ENCODE data around the gene XIAP.
"Not testable (repeated sequence)": the region's sequence is repeated elsewhere in the genome, so short reads cannot be mapped to it uniquely, and the experiment has no call there.

XIAP gene

DNA sequence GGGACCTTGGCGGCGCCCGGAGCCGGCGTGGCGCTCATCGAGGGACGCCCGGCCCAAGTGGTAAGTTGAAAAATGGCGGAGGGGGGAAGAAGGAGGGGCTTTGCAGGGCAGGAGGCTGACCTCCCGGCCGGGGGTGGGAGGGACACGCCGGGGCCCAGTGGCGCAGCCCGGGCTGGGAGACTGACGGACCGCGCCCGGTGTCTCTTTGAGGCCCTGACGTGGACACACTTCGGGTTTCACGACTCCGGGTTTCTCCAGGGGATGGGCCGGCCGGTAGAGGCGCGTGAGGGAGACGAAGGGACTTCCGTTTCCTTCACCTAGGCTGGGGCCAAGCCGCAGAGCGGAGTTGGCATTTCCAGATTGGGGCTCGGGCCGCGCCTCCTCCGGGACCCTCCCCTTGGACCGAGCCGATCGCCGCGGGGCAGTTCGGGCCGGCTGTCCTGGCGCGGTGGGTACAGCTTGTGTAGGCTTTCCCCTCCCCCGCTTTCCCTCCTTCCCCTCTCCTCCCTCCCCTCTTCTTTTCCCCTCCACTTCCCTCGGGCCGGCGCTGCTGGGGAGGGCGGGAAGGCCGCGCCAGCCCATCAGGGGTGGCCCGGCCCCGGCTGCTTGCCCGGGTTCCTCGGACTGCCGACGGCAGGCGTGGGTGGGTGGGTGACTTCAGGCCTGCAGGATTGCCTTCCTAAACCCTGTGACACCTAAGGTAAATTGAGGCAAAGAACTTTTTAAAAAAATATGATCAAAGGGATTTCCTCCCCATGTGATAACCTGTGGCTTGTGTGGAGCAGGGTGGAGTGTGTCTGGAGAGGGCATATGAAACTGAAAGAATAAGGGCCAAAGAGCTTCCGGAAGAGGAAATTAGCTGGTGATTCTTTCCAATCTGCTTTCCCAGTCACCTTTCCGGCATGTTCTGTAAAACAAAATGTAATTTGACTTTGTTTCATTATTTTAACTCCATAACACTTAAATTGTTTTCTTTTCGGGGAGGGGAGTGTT lies at the start of gene XIAP:
TSS of gene XIAP (plus strand) at position 208 of the 993 bp plus-strand sequence. CDS start 25,610 bp downstream, outside the sequence.
- Histone ChIP-seq H2AFZ (ENCODE audit: low read length) (peak within 1 kb of the TSS; percentile 72), H3K27me3 (replicated peaks; ENCODE audit: insufficient read depth, low read length) (no peaks in the 10 kb centered on the region), H3F3A (ENCODE audit: insufficient read depth, low read length) (peaks cover 7% of the 10 kb centered on the region; the same call in 1 of the 2 replicates), H3K4me3 (ENCODE audit: low read length) (peak within 1 kb of the TSS; percentile 75), H3K36me3 (replicated peaks; ENCODE audit: insufficient read depth, low read length) (no peaks in the 10 kb centered on the region), H3K4me2 (ENCODE audit: low read depth, low read length) (peak within 1 kb of the TSS; percentile 66), H4K20me1 (ENCODE audit: insufficient read depth, low read length) (no peaks in the 10 kb centered on the region), H3K4me1 (ENCODE audit: low read length) (no peaks in the 10 kb centered on the region; the same call in 1 of the 2 replicates), H3K27ac (ENCODE audit: low read length) (peak within 1 kb of the TSS; percentile 98), H3K9ac (ENCODE audit: low read length) (peak within 1 kb of the TSS; percentile 95), H3K9me2 (replicated peaks; ENCODE audit: insufficient read depth, low read length) (no peaks in the 10 kb centered on the region), H3K9me3 (replicated peaks; ENCODE audit: insufficient read depth, low read length) (no peaks in the 10 kb centered on the region), H3K79me2 (ENCODE audit: low read length) (peaks cover 42% of the 10 kb centered on the region)
- TF ChIP-seq EZH2 (optimal IDR thresholded peaks at IDR 0.05; ENCODE audit: low read depth, low read length) (no peak), EZH2phosphoT487 (IDR thresholded peaks at IDR 0.05; ENCODE audit: low read length) (no peak)
- TF ChIP-seq, protein P1, sequence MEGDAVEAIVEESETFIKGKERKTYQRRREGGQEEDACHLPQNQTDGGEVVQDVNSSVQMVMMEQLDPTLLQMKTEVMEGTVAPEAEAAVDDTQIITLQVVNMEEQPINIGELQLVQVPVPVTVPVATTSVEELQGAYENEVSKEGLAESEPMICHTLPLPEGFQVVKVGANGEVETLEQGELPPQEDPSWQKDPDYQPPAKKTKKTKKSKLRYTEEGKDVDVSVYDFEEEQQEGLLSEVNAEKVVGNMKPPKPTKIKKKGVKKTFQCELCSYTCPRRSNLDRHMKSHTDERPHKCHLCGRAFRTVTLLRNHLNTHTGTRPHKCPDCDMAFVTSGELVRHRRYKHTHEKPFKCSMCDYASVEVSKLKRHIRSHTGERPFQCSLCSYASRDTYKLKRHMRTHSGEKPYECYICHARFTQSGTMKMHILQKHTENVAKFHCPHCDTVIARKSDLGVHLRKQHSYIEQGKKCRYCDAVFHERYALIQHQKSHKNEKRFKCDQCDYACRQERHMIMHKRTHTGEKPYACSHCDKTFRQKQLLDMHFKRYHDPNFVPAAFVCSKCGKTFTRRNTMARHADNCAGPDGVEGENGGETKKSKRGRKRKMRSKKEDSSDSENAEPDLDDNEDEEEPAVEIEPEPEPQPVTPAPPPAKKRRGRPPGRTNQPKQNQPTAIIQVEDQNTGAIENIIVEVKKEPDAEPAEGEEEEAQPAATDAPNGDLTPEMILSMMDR (IDR thresholded peaks at IDR 0.05; ENCODE audit: low read length): no peak
- DNase-seq: peak; percentile 75

DNA sequence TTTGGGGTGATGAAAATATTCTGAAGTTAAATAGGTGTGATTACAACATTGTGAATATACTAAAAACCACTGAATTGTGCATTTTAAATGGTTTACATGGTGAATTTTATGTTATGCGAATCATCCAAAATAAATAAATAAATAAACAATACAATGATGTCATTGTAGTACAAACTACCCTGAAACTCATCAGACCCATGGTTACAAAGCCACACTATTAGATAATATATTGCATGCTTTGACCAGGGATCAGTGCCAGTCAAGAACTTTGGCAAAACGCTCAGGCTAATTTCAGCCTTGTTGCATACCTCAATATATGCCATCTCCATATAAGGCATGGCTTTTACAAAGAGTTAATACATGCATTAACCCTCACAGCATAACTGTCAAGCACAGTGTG lies 45.5 kb upstream of the XIAP start:
- Histone ChIP-seq H3K4me1 (ENCODE audit: low read length) (no peaks in the 10 kb centered on the region), H3K36me3 (replicated peaks; ENCODE audit: insufficient read depth, low read length) (no peaks in the 10 kb centered on the region), H4K20me1 (ENCODE audit: insufficient read depth, low read length) (no peaks in the 10 kb centered on the region), H3K4me3 (ENCODE audit: low read length) (no peak overlapping the region), H3F3A (ENCODE audit: insufficient read depth, low read length) (no peaks in the 10 kb centered on the region), H2AFZ (ENCODE audit: low read length) (no peak overlapping the region), H3K9ac (ENCODE audit: low read length) (no peak overlapping the region), H3K27ac (ENCODE audit: low read length) (no peak overlapping the region), H3K9me3 (replicated peaks; ENCODE audit: insufficient read depth, low read length) (no peaks in the 10 kb centered on the region), H3K27me3 (replicated peaks; ENCODE audit: insufficient read depth, low read length) (no peaks in the 10 kb centered on the region), H3K79me2 (ENCODE audit: low read length) (no peaks in the 10 kb centered on the region), H3K9me2 (replicated peaks; ENCODE audit: insufficient read depth, low read length) (no peaks in the 10 kb centered on the region), H3K4me2 (ENCODE audit: low read depth, low read length) (no peak overlapping the region)
- DNase-seq: no peak
- TF ChIP-seq EZH2 (optimal IDR thresholded peaks at IDR 0.05; ENCODE audit: low read depth, low read length): no peak

DNA sequence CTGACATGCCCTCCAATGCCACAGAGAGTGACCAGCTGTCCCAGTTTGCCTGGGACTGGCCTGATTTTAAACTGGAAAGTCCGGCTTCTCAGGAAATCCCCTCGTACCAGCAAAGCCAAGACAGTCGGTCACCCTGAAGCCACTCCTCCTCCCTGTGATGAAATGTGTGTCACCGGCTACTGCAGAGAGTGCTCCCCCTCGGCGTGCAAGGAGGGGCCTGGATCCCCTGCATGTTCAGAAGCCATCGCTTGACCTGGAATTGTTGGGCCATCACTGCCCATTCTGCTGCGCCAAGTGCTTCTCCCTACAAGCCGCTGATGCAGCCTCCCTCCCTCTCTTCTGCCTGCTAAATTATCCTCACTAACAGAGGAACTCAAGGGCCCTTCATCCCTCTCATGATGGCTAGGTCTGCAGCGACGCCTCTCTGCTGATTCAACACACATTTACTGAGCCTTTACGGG lies 44.9 kb upstream of the XIAP start:
- H3K9me2 ChIP-seq (replicated peaks; ENCODE audit: insufficient read depth, low read length); H3K9me3 ChIP-seq (replicated peaks; ENCODE audit: insufficient read depth, low read length); H3K4me3 ChIP-seq (ENCODE audit: low read length); H3K27me3 ChIP-seq (replicated peaks; ENCODE audit: insufficient read depth, low read length); H3K4me2 ChIP-seq (ENCODE audit: low read depth, low read length); H2AFZ ChIP-seq (ENCODE audit: low read length); H3K79me2 ChIP-seq (ENCODE audit: low read length); H3K36me3 ChIP-seq (replicated peaks; ENCODE audit: insufficient read depth, low read length); H3K9ac ChIP-seq (ENCODE audit: low read length); DNase-seq; H3K27ac ChIP-seq (ENCODE audit: low read length); H4K20me1 ChIP-seq (ENCODE audit: insufficient read depth, low read length); H3F3A ChIP-seq (ENCODE audit: insufficient read depth, low read length); H3K4me1 ChIP-seq (ENCODE audit: low read length): not testable (repeated sequence)

DNA sequence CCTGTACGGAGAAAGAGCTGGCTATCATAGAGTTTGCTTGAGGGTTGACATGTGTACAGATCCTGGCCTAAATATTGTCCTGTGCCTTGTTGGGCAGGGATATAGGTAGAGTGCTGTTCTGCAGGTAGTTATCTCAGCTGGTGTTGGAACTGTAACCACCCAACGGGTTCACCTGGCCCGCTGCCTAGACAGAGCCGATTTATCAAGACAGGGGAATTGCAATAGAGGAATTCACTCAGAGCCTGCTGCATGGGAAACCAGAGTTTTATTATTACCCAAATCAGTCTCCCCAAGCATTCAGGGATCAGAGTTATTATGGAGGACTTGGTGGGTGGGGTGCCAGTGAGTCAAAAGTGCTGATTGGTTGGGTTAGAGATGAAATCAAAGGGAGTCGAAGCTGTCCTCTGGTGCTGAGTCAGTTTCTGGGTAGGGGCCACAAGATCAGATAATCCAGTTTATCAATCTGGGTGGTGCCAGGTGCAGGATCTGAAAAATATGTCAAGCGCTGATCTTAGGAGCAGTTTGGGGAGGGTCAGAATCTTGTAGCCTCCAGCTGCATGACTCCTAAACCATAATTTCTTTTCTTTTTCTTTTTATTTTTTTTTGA lies 42.5 kb upstream of the XIAP start:
- no peaks in the 10 kb centered on the region for H4K20me1 ChIP-seq (ENCODE audit: insufficient read depth, low read length)
- H3K27ac ChIP-seq (ENCODE audit: low read length): no peak overlapping the region
- H2AFZ ChIP-seq (ENCODE audit: low read length): no peak overlapping the region
- no peaks in the 10 kb centered on the region for H3K79me2 ChIP-seq (ENCODE audit: low read length)
- H3K9me2 ChIP-seq (replicated peaks; ENCODE audit: insufficient read depth, low read length): no peaks in the 10 kb centered on the region
- H3K4me3 ChIP-seq (ENCODE audit: low read length): no peak overlapping the region
- DNase-seq: no peak
- no peaks in the 10 kb centered on the region for H3K36me3 ChIP-seq (replicated peaks; ENCODE audit: insufficient read depth, low read length)
- H3F3A ChIP-seq (ENCODE audit: insufficient read depth, low read length): no peaks in the 10 kb centered on the region
- H3K27me3 ChIP-seq (replicated peaks; ENCODE audit: insufficient read depth, low read length): no peaks in the 10 kb centered on the region
- no peak overlapping the region for H3K9ac ChIP-seq (ENCODE audit: low read length)
- H3K4me1 ChIP-seq (ENCODE audit: low read length): no peaks in the 10 kb centered on the region
- H3K9me3 ChIP-seq (replicated peaks; ENCODE audit: insufficient read depth, low read length): no peaks in the 10 kb centered on the region
- TF ChIP-seq EZH2 (optimal IDR thresholded peaks at IDR 0.05; ENCODE audit: low read depth, low read length) (no peak), EZH2phosphoT487 (IDR thresholded peaks at IDR 0.05; ENCODE audit: low read length) (no peak)
- TF ChIP-seq, protein P1 (IDR thresholded peaks at IDR 0.05; ENCODE audit: low read length): no peak
- H3K4me2 ChIP-seq (ENCODE audit: low read depth, low read length): no peak overlapping the region
